Tracheal epithelial cell (primary cell): ENCODE results near the gene DACT3. TPM values are rescaled to one million over a fixed set of nuclear protein-coding genes. Genes with fewer than 3 reads are reported as not detected.

Experiments used
- total RNA-seq: library from RNA; depleted of rRNA; stranded (reverse); fragments of >200 nt; gene quantifications from 2 replicates; pipeline ENCODE4 v1.2.1, GENCODE V29; 2014

The DACT3 gene
- not detected in 2 replicates for total RNA-seq

GRCh38 chr19:46661020-46661731, at the start of gene DACT3:
Gene DACT3, minus strand, starts transcription at chr19:46661182. Its CDS starts 118 bp downstream, at chr19:46661064.

DNA sequence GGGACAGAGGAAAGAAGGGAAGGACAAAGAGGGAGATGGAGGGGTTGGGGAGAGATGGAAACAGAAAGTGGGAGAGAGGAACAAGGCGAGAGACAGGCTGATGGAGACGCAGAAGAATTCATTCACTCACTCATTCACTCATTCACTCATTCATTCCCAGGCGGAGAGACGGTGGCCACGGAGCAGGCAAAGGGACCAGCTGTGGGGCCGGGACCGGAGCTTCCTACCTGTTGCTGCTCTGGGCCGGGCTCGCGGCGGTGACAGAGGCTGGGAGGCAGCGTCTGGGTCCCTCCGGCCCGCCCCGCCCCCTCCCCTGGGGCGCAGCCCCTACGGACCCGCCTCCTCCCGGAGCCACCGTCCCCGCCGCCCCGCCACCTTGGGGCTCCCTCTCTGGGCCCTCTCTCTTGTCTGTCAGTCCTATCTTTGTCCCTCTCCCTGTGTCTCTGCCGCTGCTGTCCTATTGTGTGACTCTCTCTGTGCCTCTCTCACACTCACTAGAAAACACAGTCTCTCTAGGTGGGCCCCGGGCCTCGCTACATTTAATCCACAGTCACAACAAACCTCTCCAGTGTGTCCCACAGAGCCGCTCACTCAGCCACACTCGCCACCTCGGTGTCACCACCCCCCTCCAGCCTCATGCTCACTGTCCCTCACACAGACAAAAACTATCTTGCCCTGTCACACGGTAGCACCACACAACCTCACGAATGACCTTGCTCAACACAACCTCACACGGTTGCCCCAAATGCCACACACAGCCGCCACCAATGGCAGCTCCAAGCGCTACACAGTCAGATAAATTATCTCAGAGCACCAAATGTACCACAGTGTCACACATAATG, 24.8 kb downstream of the DACT3 start, which contains the start of gene GNG8:
TSS of gene GNG8 (minus strand) at position 283 of the 842 bp plus-strand sequence. CDS start 1,520 bp downstream, outside the sequence.

GRCh38 chr19:46624958-46625661, 35.9 kb downstream of the DACT3 start, which contains the start of gene PTGIR:
Gene PTGIR, minus strand, starts transcription at chr19:46625089. Its CDS starts 864 bp downstream, at chr19:46624225.

GRCh38 chr19:46601318-46602224, 59.4 kb downstream of the DACT3 start, which contains the start of gene CALM3:
Gene CALM3, plus strand, starts transcription at chr19:46601330. Its CDS starts 105 bp downstream, at chr19:46601435.

Other genes with a start within 250 kb of the DACT3 start
- 8.1 and 27.2 TPM in 2 replicates for gene CCDC8, start 247.6 kb downstream of the DACT3 start, total RNA-seq
- gene PNMA8C, start 232.2 kb downstream of the DACT3 start, total RNA-seq = not detected in 2 replicates
- 0.72 and 2.3 TPM in 2 replicates for gene PNMA8A, start 189.6 kb downstream of the DACT3 start, total RNA-seq
- 0.24 TPM in 1 of 2 replicates, not detected in the other for gene PNMA8B, start 165.3 kb downstream of the DACT3 start, total RNA-seq
- gene CALM3, start 59.9 kb downstream of the DACT3 start, total RNA-seq = 47.7 and 84.1 TPM in 2 replicates
- not detected in 2 replicates for gene PTGIR, start 36.1 kb downstream of the DACT3 start, total RNA-seq
- not detected in 2 replicates for gene GNG8, start 25.0 kb downstream of the DACT3 start, total RNA-seq
- 21.2 and 25.2 TPM in 2 replicates for gene PRKD2, start 55.9 kb upstream of the DACT3 start, total RNA-seq
- 9.4 and 9.8 TPM in 2 replicates for gene FKRP, start 84.9 kb upstream of the DACT3 start, total RNA-seq
- gene STRN4, start 85.3 kb upstream of the DACT3 start, total RNA-seq = 65.6 and 71.3 TPM in 2 replicates
- 172 and 449 TPM in 2 replicates for gene SLC1A5, start 127.4 kb upstream of the DACT3 start, total RNA-seq
- 106 and 123 TPM in 2 replicates for gene AP2S1, start 189.7 kb upstream of the DACT3 start, total RNA-seq
- 17.4 and 32.4 TPM in 2 replicates for gene ARHGAP35, start 199.8 kb upstream of the DACT3 start, total RNA-seq